ENCODE measurements around the gene DCHS1. TPM values are rescaled to one million over a fixed set of nuclear protein-coding genes. Genes with fewer than 3 reads are reported as not detected.
"Not testable (repeated sequence)": the region's sequence is repeated elsewhere in the genome, so short reads cannot be mapped to it uniquely, and the experiment has no call there.

The DCHS1 gene
- total and polyA plus RNA-seq, 2 donors (not counting 1 experiment from before 2014, with no cell fraction given), result 0.92 to 23.9 TPM

GRCh38 chr11:6692128-6692527, 36.5 kb upstream of the DCHS1 start:
- H3K9ac ChIP-seq (ENCODE audit: insufficient read depth, low read length), result no peak overlapping the region
- H3K79me2 ChIP-seq (ENCODE audit: control insufficient read depth, insufficient read depth, low read length), result no peaks in the 10 kb centered on the region
- H3K4me1 ChIP-seq (ENCODE audit: control insufficient read depth, extremely low read depth, insufficient read depth, low read length), result peaks cover 17% of the 10 kb centered on the region
- no peak overlapping the region for H3K4me3 ChIP-seq (replicated peaks in 1 of 4; ENCODE audit: control extremely low read depth in 1 of 4, insufficient read depth in 1 of 4, low read depth in 3 of 4, low read length in 4 of 4)
- no peak overlapping the region for H3K4me2 ChIP-seq (ENCODE audit: extremely low read depth, insufficient read depth, low read length)
- H2AFZ ChIP-seq (ENCODE audit: low read length), result no peak overlapping the region
- no peaks in the 10 kb centered on the region for H3K27me3 ChIP-seq (ENCODE audit: control insufficient read depth, insufficient read depth, low read length)
- H3K27ac ChIP-seq (ENCODE audit: insufficient read depth, low read length), result no peak overlapping the region
- TF ChIP-seq CTCF (conservative IDR thresholded peaks at IDR 0.05 in 1 of 2, IDR thresholded peaks at IDR 0.05 in 1 of 2; ENCODE audit: low read depth in 1 of 2, low read length in 2 of 2), result no peak
- no peak for TF ChIP-seq EZH2 (IDR thresholded peaks at IDR 0.05; ENCODE audit: low read length, missing control alignments)
- no peak for DNase-seq (ENCODE audit: low read depth in 2 of 2)
- no peaks in the 10 kb centered on the region for H4K20me1 ChIP-seq (ENCODE audit: control insufficient read depth, extremely low read depth, insufficient read depth, low read length)
- H3K36me3 ChIP-seq (ENCODE audit: control insufficient read depth, insufficient read depth, low read length), result no peaks in the 10 kb centered on the region
- no peaks in the 10 kb centered on the region for H3K9me3 ChIP-seq (ENCODE audit: control insufficient read depth, insufficient read depth, low read depth, low read length)

GRCh38 chr11:6690431-6691132, 35.0 kb upstream of the DCHS1 start:
- not testable (repeated sequence) for H3K27ac ChIP-seq (ENCODE audit: insufficient read depth, low read length)

GRCh38 chr11:6687876-6688275, 32.3 kb upstream of the DCHS1 start:
- TF ChIP-seq CTCF (conservative IDR thresholded peaks at IDR 0.05 in 1 of 2, IDR thresholded peaks at IDR 0.05 in 1 of 2; ENCODE audit: low read depth in 1 of 2, low read length in 2 of 2) (no peak), EZH2 (IDR thresholded peaks at IDR 0.05; ENCODE audit: low read length, missing control alignments) (no peak)
- Histone ChIP-seq H3K4me3 (replicated peaks in 1 of 4; ENCODE audit: control extremely low read depth in 1 of 4, insufficient read depth in 1 of 4, low read depth in 3 of 4, low read length in 4 of 4) (no peak overlapping the region), H2AFZ (ENCODE audit: low read length) (no peak overlapping the region), H3K27me3 (ENCODE audit: control insufficient read depth, insufficient read depth, low read length) (no peaks in the 10 kb centered on the region), H3K79me2 (ENCODE audit: control insufficient read depth, insufficient read depth, low read length) (peaks cover 2% of the 10 kb centered on the region), H3K9ac (ENCODE audit: insufficient read depth, low read length) (no peak overlapping the region), H3K9me3 (ENCODE audit: control insufficient read depth, insufficient read depth, low read depth, low read length) (no peaks in the 10 kb centered on the region), H3K4me1 (ENCODE audit: control insufficient read depth, extremely low read depth, insufficient read depth, low read length) (peaks cover 3% of the 10 kb centered on the region), H4K20me1 (ENCODE audit: control insufficient read depth, extremely low read depth, insufficient read depth, low read length) (no peaks in the 10 kb centered on the region), H3K4me2 (ENCODE audit: extremely low read depth, insufficient read depth, low read length) (no peak overlapping the region), H3K27ac (ENCODE audit: insufficient read depth, low read length) (no peak overlapping the region), H3K36me3 (ENCODE audit: control insufficient read depth, insufficient read depth, low read length) (no peaks in the 10 kb centered on the region)
- no peak for DNase-seq (ENCODE audit: low read depth in 2 of 2)

More at GRCh38 chr11:6690431-6691132, 35.0 kb upstream of the DCHS1 start:
- not testable (repeated sequence) for H3K4me2 ChIP-seq (ENCODE audit: extremely low read depth, insufficient read depth, low read length); H2AFZ ChIP-seq (ENCODE audit: low read length); H3K4me3 ChIP-seq (replicated peaks in 1 of 4; ENCODE audit: control extremely low read depth in 1 of 4, insufficient read depth in 1 of 4, low read depth in 3 of 4, low read length in 4 of 4); H3K79me2 ChIP-seq (ENCODE audit: control insufficient read depth, insufficient read depth, low read length); DNase-seq (ENCODE audit: low read depth in 2 of 2); H3K27me3 ChIP-seq (ENCODE audit: control insufficient read depth, insufficient read depth, low read length); H3K9me3 ChIP-seq (ENCODE audit: control insufficient read depth, insufficient read depth, low read depth, low read length); H3K36me3 ChIP-seq (ENCODE audit: control insufficient read depth, insufficient read depth, low read length); H3K9ac ChIP-seq (ENCODE audit: insufficient read depth, low read length); H4K20me1 ChIP-seq (ENCODE audit: control insufficient read depth, extremely low read depth, insufficient read depth, low read length)
- peaks cover 13% of the 10 kb centered on the region for H3K4me1 ChIP-seq (ENCODE audit: control insufficient read depth, extremely low read depth, insufficient read depth, low read length)
